GM18951 (cell line): Measurements from ENCODE around the gene DISC1.

Source experiments
- POLR2A ChIP-seq: IDR thresholded peaks from 4 replicates; pipeline ENCODE4 v1.6.1; 2011; ENCODE audit warnings: mild to moderate bottlenecking; ENCODE audit not compliant: insufficient read length, insufficient read depth; ENCODE audit errors: extremely low read depth
- in situ Hi-C: fragments of 300-500 bp; cut with MboI; formaldehyde crosslinking; loops from one replicate; pipeline ENCODE4 v1.12.0; 2022; ENCODE audit warnings: low sequenced_read_pairs, mixed read lengths, inconsistent platforms; ENCODE audit not compliant: unreplicated experiment

DISC1 gene

GRCh38 chr1:231596337-231596791 is 30.2 kb upstream of the DISC1 start:
- in situ Hi-C loops: no loop called here
- TF ChIP-seq POLR2A: no peak

- in situ Hi-C loops: no loop called here
Observed at GRCh38 chr1:231597971-231598370, 28.6 kb upstream of the DISC1 start.

DNA sequence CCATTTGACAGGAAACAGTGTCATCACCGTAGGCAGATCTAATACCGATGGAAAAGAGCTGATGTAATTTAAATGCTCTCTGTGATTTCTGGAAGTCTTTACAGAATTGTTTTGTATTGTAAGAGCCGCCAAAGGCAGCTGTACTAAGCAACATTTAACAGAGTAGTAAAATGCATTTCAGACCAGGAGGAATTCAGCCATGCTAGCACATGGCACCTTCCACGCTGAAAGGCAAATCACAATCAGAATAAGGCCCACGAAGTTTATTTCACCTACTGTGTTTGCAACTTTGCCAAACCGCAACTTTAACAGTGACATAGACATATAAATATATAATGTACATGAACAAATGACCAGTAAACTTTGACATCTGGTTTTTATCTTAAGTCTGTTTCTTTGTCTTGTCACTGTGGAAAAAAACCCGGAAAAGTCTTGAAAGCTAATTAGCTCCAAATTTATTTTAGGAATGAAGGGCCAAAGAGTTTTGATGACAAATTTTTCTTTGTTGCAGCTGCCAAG is 26.1 kb upstream of the DISC1 start:
- in situ Hi-C loops: loop anchor here (5.0 kb wide), 1 partner anchor 243 kb away; no protein-coding TSS in a partner anchor

More at GRCh38 chr1:231597971-231598370, 28.6 kb upstream of the DISC1 start:
- no peak for TF ChIP-seq POLR2A

DNA sequence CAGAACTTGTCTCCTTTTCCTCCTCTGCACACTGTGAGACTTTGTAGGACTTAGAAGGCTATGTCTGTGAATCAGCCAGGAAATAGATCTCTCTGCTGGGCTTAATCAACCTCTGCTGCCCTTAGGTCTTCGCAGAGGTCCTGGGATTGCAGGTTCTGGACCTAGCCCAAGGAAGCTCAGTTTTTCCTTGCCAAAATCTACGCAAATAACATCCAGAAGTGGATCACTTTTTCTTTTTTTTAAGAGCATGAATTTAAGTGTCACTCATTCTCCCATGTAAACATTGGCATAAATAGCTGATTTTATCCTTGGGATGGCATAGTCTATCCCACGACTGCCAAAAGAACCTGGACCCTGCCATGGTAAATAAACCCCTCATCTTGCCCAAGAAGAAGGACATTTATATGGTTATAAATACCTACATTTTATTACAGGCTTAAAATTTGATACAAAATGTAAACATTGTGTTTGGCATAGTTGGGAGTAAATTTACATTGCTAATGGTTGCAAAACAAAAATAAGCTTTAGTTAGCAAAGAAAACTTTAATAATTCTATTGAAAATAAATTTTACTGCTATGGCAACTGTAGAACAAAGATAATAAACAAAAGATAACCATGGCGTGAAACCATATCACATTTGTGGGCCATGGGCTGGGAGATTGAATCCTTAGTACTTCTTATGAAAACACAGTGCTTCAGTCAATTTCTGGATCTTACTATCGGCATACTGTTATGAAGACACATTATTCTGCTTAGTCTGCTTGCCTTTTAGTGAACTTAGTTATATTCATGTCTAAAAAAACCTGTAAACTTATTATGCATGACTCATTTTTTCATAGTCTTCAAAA is 24.5 kb upstream of the DISC1 start:
- in situ Hi-C loops: loop anchor here (5.0 kb wide), 1 partner anchor 245 kb away; no protein-coding TSS in a partner anchor
- no peak for TF ChIP-seq POLR2A

More for the DNA sequence above, 26.1 kb upstream of the DISC1 start:
- TF ChIP-seq POLR2A: no peak

- in situ Hi-C loops: loop anchor here (5.0 kb wide), 1 partner anchor 245 kb away; no protein-coding TSS in a partner anchor
- no peak for TF ChIP-seq POLR2A
Observed at GRCh38 chr1:231602673-231602984, 24.0 kb upstream of the DISC1 start.

GRCh38 chr1:231603598-231604275 is 22.9 kb upstream of the DISC1 start:
- TF ChIP-seq POLR2A: no peak
- in situ Hi-C loops: loop anchor here (5.0 kb wide), 1 partner anchor 246 kb away; no protein-coding TSS in a partner anchor

DNA sequence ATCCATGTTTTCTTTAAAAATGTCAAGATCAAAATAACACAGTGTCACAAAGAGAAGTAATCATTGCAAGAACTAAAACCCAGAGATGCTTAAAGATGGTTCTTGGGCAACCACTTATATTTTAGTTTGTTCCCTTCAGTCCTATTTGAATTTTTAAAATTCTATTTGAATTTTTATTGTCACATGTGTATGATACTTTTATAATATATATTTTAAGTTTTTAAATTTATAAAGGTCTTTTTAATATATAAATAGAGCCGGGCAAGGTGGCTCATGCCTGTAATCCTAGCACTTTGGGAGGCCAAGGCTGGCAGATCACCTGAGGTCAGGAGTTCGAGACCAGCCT is 22.3 kb upstream of the DISC1 start:
- in situ Hi-C loops: loop anchor here (5.0 kb wide), 1 partner anchor 247 kb away; no protein-coding TSS in a partner anchor
- no peak for TF ChIP-seq POLR2A

DNA sequence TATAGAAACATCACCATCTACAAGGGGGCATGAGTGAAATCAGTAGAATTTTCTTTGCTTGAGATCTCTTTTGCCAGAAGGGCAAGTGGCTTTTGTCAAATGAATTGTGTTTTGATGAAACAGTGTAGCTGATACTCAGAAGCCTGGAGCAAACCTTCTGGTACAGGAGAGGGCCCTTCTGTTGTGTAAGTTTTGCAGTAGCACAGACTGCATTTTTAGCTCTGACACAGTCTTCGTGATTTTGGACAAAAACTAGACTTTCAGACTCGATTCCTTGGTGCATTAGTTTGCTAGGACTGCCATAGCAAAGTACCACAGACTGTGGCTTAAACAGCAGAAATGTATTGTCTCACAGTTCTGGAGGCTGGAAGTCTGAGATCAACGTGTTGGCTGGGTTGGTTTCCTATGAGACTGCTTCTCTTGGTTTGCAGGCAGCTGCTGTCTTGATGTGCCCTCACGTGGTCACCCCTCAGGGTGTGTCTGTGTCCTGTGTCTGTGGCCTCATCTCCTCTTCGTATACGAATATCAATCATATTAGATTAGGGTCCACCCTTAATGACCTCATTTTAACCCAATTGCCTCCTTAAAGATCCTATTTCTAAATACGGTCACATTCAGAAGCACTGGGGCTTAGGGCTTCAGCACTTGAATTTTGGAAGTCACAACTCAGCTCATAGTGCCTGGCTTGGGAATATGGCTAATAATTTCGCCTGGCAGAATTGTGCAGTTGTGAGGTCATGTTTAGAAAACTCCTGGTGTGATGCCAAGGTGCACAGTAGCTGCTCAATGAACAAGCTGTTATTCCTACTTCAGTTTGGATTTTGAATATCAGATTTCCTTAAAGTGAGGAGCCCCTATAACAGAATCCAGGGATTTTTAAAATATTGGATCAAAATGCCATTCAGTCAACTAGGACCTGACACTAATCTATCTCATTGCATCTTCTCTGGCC is 21.2 kb upstream of the DISC1 start:
- in situ Hi-C loops: no loop called here
- TF ChIP-seq POLR2A: no peak

GRCh38 chr1:231606712-231607111 is 19.9 kb upstream of the DISC1 start:
- in situ Hi-C loops: no loop called here
- no peak for TF ChIP-seq POLR2A

GRCh38 chr1:231610388-231610787 is 16.2 kb upstream of the DISC1 start:
- no peak for TF ChIP-seq POLR2A
- in situ Hi-C loops: no loop called here

DNA sequence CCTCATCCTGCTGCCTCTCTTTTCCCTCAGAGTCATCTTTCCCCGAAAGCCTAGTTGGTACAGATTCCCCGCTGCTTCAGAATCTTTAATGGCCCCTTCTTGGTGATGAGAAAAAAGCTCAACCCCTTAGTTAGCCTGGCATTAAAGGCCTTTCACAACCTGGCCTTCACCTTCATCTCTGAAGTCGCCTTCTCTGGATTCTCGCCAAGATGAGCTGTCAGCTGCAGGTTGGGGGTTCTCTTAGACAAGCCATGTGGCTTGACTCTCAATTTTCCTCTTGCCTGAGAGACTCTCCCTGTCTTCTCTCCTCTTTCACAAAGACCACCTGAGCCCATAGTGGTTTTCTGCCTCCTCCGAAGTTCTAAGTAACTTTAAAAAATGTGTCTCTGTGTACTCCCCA is 15.5 kb upstream of the DISC1 start:
- in situ Hi-C loops: no loop called here
- no peak for TF ChIP-seq POLR2A

DNA sequence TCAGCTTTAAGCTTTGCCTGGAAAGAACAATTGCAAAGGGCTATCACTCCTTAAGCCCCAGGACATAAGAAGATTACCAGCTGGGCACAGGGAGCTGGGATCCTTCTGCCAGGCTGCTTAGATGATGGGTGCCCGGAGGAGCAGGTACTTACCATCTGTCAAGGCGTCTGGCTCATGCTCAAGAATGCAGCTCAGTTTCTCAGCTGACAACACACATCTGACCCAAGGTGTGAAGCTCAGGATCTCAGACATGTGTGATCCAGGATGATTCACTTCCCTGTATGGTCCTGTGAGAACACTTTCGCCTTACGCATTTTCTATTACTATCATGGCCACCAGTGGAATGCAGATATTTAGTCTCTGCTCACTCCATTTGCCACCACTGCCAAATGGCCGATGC is 14.7 kb upstream of the DISC1 start:
- in situ Hi-C loops: no loop called here
- no peak for TF ChIP-seq POLR2A
